H1 (cell line): ENCODE results near the gene VPS13D. TPM values are rescaled to one million over a fixed set of nuclear protein-coding genes. Genes with fewer than 3 reads are reported as not detected.

Source experiments
- CTCF ChIA-PET: fragments of 300-600 bp; sonication (Branson Sonifier 250); formaldehyde crosslinking; loops from one replicate; lab custom pipeline; 2021; ENCODE audit not compliant: partially characterized antibody; lab: Charles Lee
- POLR2A ChIA-PET: fragments of 300-600 bp; sonication (Branson Sonifier 250); formaldehyde crosslinking; loops from one replicate; lab custom pipeline; 2021; ENCODE audit warnings: inconsistent platforms; ENCODE audit not compliant: partially characterized antibody; lab: Charles Lee
- DNase-seq, 2 experiments: peaks; one replicate each; pipeline versions ENCODE4 v3.0.0 to v3.0.0-alpha.2; 2010 to 2022; ENCODE audit warnings: low spot score in 2 of 2, low read depth in 1 of 2, mixed read lengths in 1 of 2
- FAIRE-seq: peaks from 2 replicates; lab custom pipeline; 2011; peaks lifted over from hg19 to GRCh38; lab: Jason Lieb, UNC
- H2AFZ ChIP-seq: 2 replicates; pipeline ENCODE4 v1.8.1; 2012; ENCODE audit warnings: low read length, inconsistent platforms
- H2AK5ac ChIP-seq: 2 replicates; pipeline ENCODE4 v1.6.1; 2013; ENCODE audit warnings: low read depth, low read length
- H2BK120ac ChIP-seq: replicated peaks from 2 replicates; pipeline ENCODE3; 2013; ENCODE audit warnings: low read depth, low read length, inconsistent platforms
- H2BK12ac ChIP-seq: 2 replicates; pipeline ENCODE4 v1.6.1; 2013; ENCODE audit warnings: low read depth, low read length
- H2BK15ac ChIP-seq: 2 replicates; pipeline ENCODE4 v1.6.1; 2013; ENCODE audit warnings: low read length
- H2BK20ac ChIP-seq: 2 replicates; pipeline ENCODE4 v1.6.1; 2013; ENCODE audit warnings: low read length
- H2BK5ac ChIP-seq: 2 replicates; pipeline ENCODE4 v1.6.1; 2013; ENCODE audit warnings: low read depth, low read length
- H3K14ac ChIP-seq: 2 replicates; pipeline ENCODE4 v1.6.1; 2013; ENCODE audit warnings: inconsistent platforms; ENCODE audit not compliant: insufficient read length
- H3K18ac ChIP-seq: 2 replicates; pipeline ENCODE4 v1.6.1; 2013; ENCODE audit warnings: low read length; ENCODE audit errors: extremely low read depth
- H3K23ac ChIP-seq: 2 replicates; pipeline ENCODE4 v1.6.1; 2013; ENCODE audit warnings: inconsistent platforms; ENCODE audit not compliant: insufficient read length
- H3K23me2 ChIP-seq: 2 replicates; pipeline ENCODE4 v1.6.1; 2013; ENCODE audit warnings: low read depth, low read length
- H3K27ac ChIP-seq: 2 replicates; pipeline ENCODE4 v1.6.1; 2011; ENCODE audit warnings: low read depth, low read length, inconsistent platforms
- H3K27me3 ChIP-seq, 4 experiments: replicated peaks in 1 of 4; 1 replicate in 1 of 4; 2 replicates in 3 of 4; pipeline versions ENCODE4 v1.6.1 to v1.8.1; 2011 to 2013; ENCODE audit warnings: low read length in 3 of 4, mild to moderate bottlenecking in 3 of 4, inconsistent platforms in 2 of 4, mixed read lengths in 2 of 4, moderate library complexity in 1 of 4; ENCODE audit not compliant: control insufficient read depth in 3 of 4, insufficient read depth in 3 of 4; ENCODE audit errors: extremely low read depth in 1 of 4
- H3K36me3 ChIP-seq, 4 experiments: 2 replicates each; pipeline versions ENCODE4 v1.6.1 to v1.8.1; 2011 to 2013; ENCODE audit warnings: mild to moderate bottlenecking in 4 of 4, low read length in 3 of 4, moderate library complexity in 2 of 4, control low read depth in 1 of 4, inconsistent platforms in 1 of 4; ENCODE audit not compliant: insufficient read depth in 4 of 4, control insufficient read depth in 2 of 4
- H3K4ac ChIP-seq: replicated peaks from 2 replicates; pipeline ENCODE3; 2013; ENCODE audit warnings: low read length, low read depth, mixed read lengths, inconsistent platforms; ENCODE audit not compliant: insufficient read length
- H3K4me1 ChIP-seq, 4 experiments: replicated peaks in 1 of 4; 1 replicate in 1 of 4; 2 replicates in 3 of 4; pipeline versions ENCODE4 v1.6.1 to v1.8.1; 2011 to 2013; ENCODE audit warnings: low read length in 3 of 4, inconsistent platforms in 2 of 4, mixed read lengths in 1 of 4; ENCODE audit not compliant: insufficient read depth in 4 of 4, control insufficient read depth in 3 of 4
- H3K4me2 ChIP-seq, 2 experiments: 2 replicates each; pipeline versions ENCODE4 v1.6.1 to v1.8.1; 2011 to 2013; ENCODE audit warnings: low read depth in 2 of 2, low read length in 2 of 2, control low read depth in 1 of 2, inconsistent platforms in 1 of 2, mild to moderate bottlenecking in 1 of 2; ENCODE audit not compliant: insufficient read depth in 1 of 2
- H3K4me3 ChIP-seq, 4 experiments: fragments of 200-600, 300-600 bp in 1 of 4; sonication (generic), shearing (Covaris generic), sonication (Bioruptor Twin) in 1 of 4; 2 replicates each; pipeline versions ENCODE4 v1.5.1 to v1.8.1; 2011 to 2016; ENCODE audit warnings: low read length in 4 of 4, low read depth in 3 of 4, control low read depth in 2 of 4, inconsistent platforms in 2 of 4, mild to moderate bottlenecking in 2 of 4, mixed read lengths in 1 of 4, moderate library complexity in 1 of 4; ENCODE audit not compliant: insufficient read depth in 2 of 4; ENCODE audit errors: extremely low read depth in 1 of 4
- H3K56ac ChIP-seq: replicated peaks from 2 replicates; pipeline ENCODE3; 2013; ENCODE audit warnings: low read depth, mild to moderate bottlenecking, mixed read lengths, low read length, inconsistent platforms; ENCODE audit not compliant: insufficient read length
- H3K79me1 ChIP-seq: 2 replicates; pipeline ENCODE4 v1.6.1; 2013; ENCODE audit warnings: low read depth, low read length, control low read depth
- H3K79me2 ChIP-seq, 2 experiments: 2 replicates each; pipeline versions ENCODE4 v1.6.1 to v1.8.1; 2012 to 2013; ENCODE audit warnings: low read length in 2 of 2, mild to moderate bottlenecking in 2 of 2, inconsistent platforms in 1 of 2; ENCODE audit not compliant: insufficient read depth in 2 of 2, control insufficient read depth in 1 of 2
- H3K9ac ChIP-seq, 4 experiments: replicated peaks in 1 of 4; 1 replicate in 1 of 4; 2 replicates in 3 of 4; pipeline versions ENCODE4 v1.6.1 to v1.8.1; 2011 to 2013; ENCODE audit warnings: low read depth in 3 of 4, low read length in 3 of 4, control low read depth in 2 of 4, mild to moderate bottlenecking in 2 of 4, moderate library complexity in 2 of 4, inconsistent platforms in 1 of 4; ENCODE audit errors: extremely low read depth in 1 of 4
- H3K9me3 ChIP-seq, 2 experiments: 2 replicates each; pipeline versions ENCODE4 v1.6.1 to v1.8.1; 2012 to 2013; ENCODE audit warnings: mild to moderate bottlenecking in 2 of 2, moderate library complexity in 2 of 2, control low read depth in 1 of 2, inconsistent platforms in 1 of 2, low read depth in 1 of 2, low read length in 1 of 2, mixed read lengths in 1 of 2; ENCODE audit not compliant: insufficient read depth in 2 of 2
- H4K20me1 ChIP-seq, 2 experiments: replicated peaks in 1 of 2; 2 replicates each; pipeline versions ENCODE3 to v1.8.1; 2011 to 2013; ENCODE audit warnings: inconsistent platforms in 2 of 2, low read length in 2 of 2, mild to moderate bottlenecking in 1 of 2; ENCODE audit not compliant: insufficient read depth in 2 of 2, control insufficient read depth in 1 of 2
- H4K5ac ChIP-seq: 2 replicates; pipeline ENCODE4 v1.6.1; 2013; ENCODE audit warnings: low read length, low read depth, mixed read lengths, inconsistent platforms; ENCODE audit not compliant: insufficient read length
- H4K8ac ChIP-seq: 2 replicates; pipeline ENCODE4 v1.8.0; 2013; ENCODE audit warnings: mild to moderate bottlenecking, moderate library complexity, low read length, inconsistent platforms; ENCODE audit not compliant: insufficient read depth; ENCODE audit errors: extremely low read depth
- H4K91ac ChIP-seq: replicated peaks from 2 replicates; pipeline ENCODE3; 2013; ENCODE audit warnings: low read length, mixed read lengths, inconsistent platforms; ENCODE audit not compliant: insufficient read length
- HDAC6 ChIP-seq: IDR thresholded peaks from one replicate; pipeline ENCODE4 v1.7.1; 2012; ENCODE audit warnings: low read depth, mild to moderate bottlenecking, inconsistent platforms, low read length, moderate library complexity
- SP1 ChIP-seq: IDR thresholded peaks from 2 replicates; pipeline ENCODE4 v1.6.1; 2011; ENCODE audit warnings: low read depth, low read length
- WGBS, 2 experiments: shearing (Covaris generic) in 1 of 2; methylation state at CpG; one replicate each; pipeline versions ENCODE4 v1.1.6 to v1.1.7; 2013 to 2015; ENCODE audit warnings: low lambda C conversion rate in 2 of 2, mixed read lengths in 2 of 2, inconsistent platforms in 1 of 2, low coverage in 1 of 2, missing lambda C conversion rate in 1 of 2; ENCODE audit not compliant: insufficient replicate concordance in 2 of 2, insufficient coverage in 1 of 2, insufficient read length in 1 of 2; ENCODE audit errors: extremely low coverage in 1 of 2, missing lambda C conversion rate in 1 of 2; 5-methylcytosine and 5-hydroxymethylcytosine counted together
- polyA plus RNA-seq, 7 experiments: library from polyadenylated mRNA; depleted of rRNA in 3 of 7; stranded (reverse) in 5 of 7; unstranded in 2 of 7; fragments of >200 nt in 5 of 7; fragments of 200-250 nt in 2 of 7; gene quantifications; 1 replicate in 5 of 7; 2 replicates in 1 of 7; 4 replicates in 1 of 7; pipeline versions ENCODE4 v1.2.1 to v1.2.3, GENCODE V29; 2011 to 2013; ENCODE audit warnings: missing spikeins in 2 of 7, mixed read lengths in 2 of 7
- total RNA-seq: library from RNA; stranded (reverse); fragmentation: NEBNext Ultra II Directional; extraction: Animal tissue kit (Norgen Biotek cat#: 25700); gene quantifications from 2 replicates; pipeline ENCODE4 v1.2.1, GENCODE V29; 2021
- TF ChIP-seq, protein P1 (sequence below): IDR thresholded peaks from 2 replicates; pipeline ENCODE4 v1.6.1; 2012; ENCODE audit warnings: inconsistent platforms

The VPS13D gene
- total and polyA plus RNA-seq, 2 of the 8 experiments (the other 6 are each of a cell fraction or from before 2014, with no cell fraction given) = 10.9 to 31.2 TPM

DNA sequence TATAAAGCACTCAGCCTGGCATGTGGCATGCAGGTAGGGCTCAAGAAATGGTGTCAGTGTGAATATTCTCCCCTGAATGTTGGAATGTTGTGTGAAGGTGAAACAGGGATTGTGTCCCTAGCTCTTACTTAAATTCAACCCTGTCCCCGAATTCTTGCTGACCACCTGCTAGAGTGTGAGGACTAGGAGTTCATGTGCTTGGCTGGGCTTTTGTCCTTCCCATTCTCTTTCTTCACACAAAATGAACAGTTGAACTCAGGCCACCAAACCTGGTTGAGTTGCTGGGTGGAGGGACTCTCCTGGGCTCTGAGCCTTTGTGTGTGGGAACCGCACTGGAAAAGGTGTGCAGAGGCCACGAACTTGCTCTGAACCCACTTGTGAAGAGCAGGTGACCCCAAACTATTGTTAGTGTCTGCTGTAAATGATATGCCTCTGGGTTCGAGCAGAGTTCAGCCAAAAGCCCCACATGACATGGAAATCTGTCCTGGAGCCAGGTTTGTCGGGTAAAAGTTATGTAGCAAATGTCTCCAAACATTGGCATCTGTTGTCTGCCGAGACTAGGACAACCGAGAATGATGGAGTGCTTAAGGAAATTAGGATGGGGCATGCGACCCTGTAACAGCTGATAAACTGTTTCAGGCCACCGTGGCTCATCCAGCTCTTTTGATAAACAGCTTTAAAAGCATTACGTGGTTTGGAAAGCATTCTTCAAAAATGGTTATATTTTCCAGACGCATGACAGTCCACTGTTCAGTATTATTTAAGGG, 243.9 kb downstream of the VPS13D start:
- H3K4ac ChIP-seq = no peak overlapping the region
- no peak overlapping the region for H2BK15ac ChIP-seq
- no peaks in the 10 kb centered on the region for H3K27me3 ChIP-seq
- no peak overlapping the region for H2AK5ac ChIP-seq
- no peaks in the 10 kb centered on the region for H3K79me2 ChIP-seq
- TF ChIP-seq, protein P1, sequence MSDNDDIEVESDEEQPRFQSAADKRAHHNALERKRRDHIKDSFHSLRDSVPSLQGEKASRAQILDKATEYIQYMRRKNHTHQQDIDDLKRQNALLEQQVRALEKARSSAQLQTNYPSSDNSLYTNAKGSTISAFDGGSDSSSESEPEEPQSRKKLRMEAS = no peak
- TF ChIP-seq HDAC6 = no peak
- TF ChIP-seq SP1 = no peak
- H3K56ac ChIP-seq = no peak overlapping the region
- DNase-seq (no peak), FAIRE-seq (no peak)
- H3K14ac ChIP-seq = no peak overlapping the region
- POLR2A ChIA-PET = interaction anchor here (1.1 kb wide), 1 partner anchor 15 kb away, joined by 3 read pairs; no protein-coding TSS in a partner anchor
- WGBS, 2 experiments = 94% methylated on average over 11 of the region's 11 CpGs; no CpG with 5 or more reads in 1 of the 2 experiments
- no peak overlapping the region for H2AFZ ChIP-seq
- H3K79me1 ChIP-seq = no peaks in the 10 kb centered on the region
- H4K91ac ChIP-seq = no peak overlapping the region
- CTCF ChIA-PET = interaction anchor here (0.7 to 1.1 kb wide), 3 partner anchors 58 to 349 kb away, joined by 3 read pairs; no protein-coding TSS in a partner anchor
- no peak overlapping the region for H3K9ac ChIP-seq
- H4K5ac ChIP-seq = no peak overlapping the region
- no peak overlapping the region for H3K4me3 ChIP-seq
- H2BK20ac ChIP-seq = no peak overlapping the region
- no peak overlapping the region for H2BK5ac ChIP-seq
- H2BK12ac ChIP-seq = no peak overlapping the region
- no peaks in the 10 kb centered on the region for H4K20me1 ChIP-seq
- peaks cover 0 to 7% (median 2%) of the 10 kb centered on the region in 4 experiments; a peak in 2 of 8 replicates for H3K36me3 ChIP-seq
- peaks cover 0 to 7% (median 2%) of the 10 kb centered on the region in 4 experiments; a peak in 3 of 7 replicates for H3K4me1 ChIP-seq
- H3K9me3 ChIP-seq = peaks cover 9% of the 10 kb centered on the region in 2 experiments; a peak in 3 of 4 replicates
- no peak overlapping the region for H3K18ac ChIP-seq
- H3K23me2 ChIP-seq = no peaks in the 10 kb centered on the region
- H3K4me2 ChIP-seq = no peak overlapping the region
- H3K27ac ChIP-seq = no peak overlapping the region
- no peak overlapping the region for H4K8ac ChIP-seq
- no peak overlapping the region for H2BK120ac ChIP-seq
- no peak overlapping the region for H3K23ac ChIP-seq
